ENCODE data around the gene SLC6A3.
"Not testable (repeated sequence)": the region's sequence is repeated elsewhere in the genome, so short reads cannot be mapped to it uniquely, and the experiment has no call there.

The SLC6A3 gene

DNA sequence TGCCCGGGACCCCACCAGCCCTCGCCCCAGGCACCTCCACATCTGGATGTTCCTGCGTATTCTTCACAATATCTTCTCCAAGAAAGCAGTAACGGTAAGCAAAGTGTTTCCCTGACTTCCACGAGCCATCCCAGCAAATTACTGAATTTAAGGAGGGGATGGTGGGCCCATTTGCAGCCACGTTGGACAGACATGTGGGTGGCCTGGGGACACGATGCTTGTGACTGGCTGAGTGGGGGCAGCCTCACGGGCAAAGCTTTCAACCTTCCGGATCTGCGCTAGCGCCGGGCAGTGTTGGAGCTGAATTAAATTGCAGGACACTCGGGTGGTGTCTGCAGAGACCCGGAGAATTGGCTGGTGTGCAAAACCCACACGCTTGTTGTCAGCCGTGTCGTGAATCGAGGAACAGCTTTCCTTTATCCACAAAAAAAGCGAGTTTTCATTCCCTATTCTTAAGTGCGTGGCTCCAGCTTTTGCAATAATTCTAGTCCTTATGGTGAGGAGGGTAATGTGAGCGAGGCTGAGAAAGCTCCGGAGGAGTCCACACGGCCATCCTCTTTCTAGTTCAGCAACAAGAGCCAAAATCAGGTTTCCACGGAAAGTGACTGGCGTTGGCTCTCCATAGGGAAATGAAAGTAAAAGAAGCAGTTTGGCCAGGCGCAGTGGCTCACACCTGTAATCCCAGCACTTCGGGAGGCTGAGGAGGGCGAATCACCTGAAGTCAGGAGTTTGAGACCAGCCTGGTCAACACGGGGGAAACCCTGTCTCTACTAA is 82.8 kb downstream of the SLC6A3 start:
- Mint-ChIP-seq H3K27ac (no peak overlapping the region), H3K9me3 (no peaks in the 10 kb centered on the region), H3K4me1 (ENCODE audit: low read depth) (no peaks in the 10 kb centered on the region), H3K36me3 (ENCODE audit: low read depth) (no peaks in the 10 kb centered on the region), H3K27me3 (peaks cover 45% of the 10 kb centered on the region), H3K4me3 (no peak overlapping the region)
- intact Hi-C loops (cut with micrococcal nuclease): no loop called here

DNA sequence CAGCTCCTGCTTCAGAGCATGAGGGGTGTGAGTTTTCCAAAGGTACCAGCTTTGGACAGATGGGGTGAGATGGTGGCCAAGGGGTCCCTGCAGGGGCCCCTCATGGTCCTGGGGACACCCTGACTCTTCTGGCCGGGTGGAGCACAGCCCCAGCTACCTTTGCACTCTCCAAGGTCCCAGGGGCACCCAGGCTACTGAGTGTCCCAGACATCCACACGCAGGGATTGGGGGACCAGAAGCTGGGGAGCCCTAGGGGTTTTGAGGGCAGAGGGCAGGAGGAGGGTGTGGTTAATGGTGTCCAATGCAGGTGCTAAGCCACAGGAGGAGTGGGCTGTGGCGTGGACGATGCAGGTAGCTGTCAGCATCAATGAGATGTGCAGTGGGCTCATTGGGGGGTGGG is 84.4 kb downstream of the SLC6A3 start:
- Mint-ChIP-seq H3K27ac (no peak overlapping the region), H3K4me3 (no peak overlapping the region), H3K27me3 (peaks cover 44% of the 10 kb centered on the region), H3K4me1 (ENCODE audit: low read depth) (no peaks in the 10 kb centered on the region), H3K36me3 (ENCODE audit: low read depth) (no peaks in the 10 kb centered on the region), H3K9me3 (no peaks in the 10 kb centered on the region)
- intact Hi-C loops (cut with micrococcal nuclease): no loop called here

DNA sequence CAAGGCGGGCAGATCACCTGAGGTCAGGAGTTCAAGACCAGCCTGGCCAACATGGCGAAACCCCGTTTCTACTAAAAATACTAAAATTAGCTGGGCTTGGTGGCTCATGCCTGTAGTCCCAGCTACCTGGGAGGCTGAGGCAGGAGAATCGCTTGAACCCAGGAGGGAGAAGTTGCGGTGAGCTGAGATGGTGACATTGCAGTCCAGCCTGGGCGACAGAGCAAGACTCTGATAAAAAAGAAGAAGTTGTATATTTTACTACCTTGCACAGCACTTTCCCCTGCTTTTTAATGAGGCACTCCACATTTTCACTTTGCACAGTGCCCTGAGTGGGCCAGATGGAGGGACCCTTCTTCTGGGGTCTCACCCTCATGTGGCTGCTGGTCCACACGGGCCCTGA is 84.9 kb downstream of the SLC6A3 start:
- intact Hi-C loops (cut with micrococcal nuclease); H3K9me3 Mint-ChIP-seq; H3K4me1 Mint-ChIP-seq (ENCODE audit: low read depth); H3K27ac Mint-ChIP-seq; H3K4me3 Mint-ChIP-seq; H3K36me3 Mint-ChIP-seq (ENCODE audit: low read depth): not testable (repeated sequence)
- peaks cover 42% of the 10 kb centered on the region for H3K27me3 Mint-ChIP-seq

DNA sequence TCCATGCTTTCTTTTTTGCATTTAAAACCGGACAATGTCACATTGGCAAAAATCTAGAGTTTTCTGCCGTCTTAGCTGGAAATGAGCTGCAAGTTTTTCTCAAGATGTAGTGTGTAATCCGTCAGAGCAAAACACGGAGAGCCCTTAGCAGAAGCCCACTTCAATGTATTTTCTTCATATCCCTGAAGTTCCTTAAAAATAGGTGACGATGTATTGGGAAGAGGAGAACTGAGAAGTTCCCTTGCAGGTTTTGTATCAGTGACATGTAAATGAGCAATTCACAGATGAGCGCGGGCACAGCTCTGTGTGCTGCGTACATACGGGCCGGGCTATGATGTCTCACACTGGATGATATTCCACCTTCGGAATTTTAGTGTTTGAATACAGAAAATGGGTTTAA is 85.5 kb downstream of the SLC6A3 start:
- no peaks in the 10 kb centered on the region for H3K9me3 Mint-ChIP-seq
- H3K27me3 Mint-ChIP-seq: peaks cover 43% of the 10 kb centered on the region
- no peaks in the 10 kb centered on the region for H3K4me1 Mint-ChIP-seq (ENCODE audit: low read depth)

DNA sequence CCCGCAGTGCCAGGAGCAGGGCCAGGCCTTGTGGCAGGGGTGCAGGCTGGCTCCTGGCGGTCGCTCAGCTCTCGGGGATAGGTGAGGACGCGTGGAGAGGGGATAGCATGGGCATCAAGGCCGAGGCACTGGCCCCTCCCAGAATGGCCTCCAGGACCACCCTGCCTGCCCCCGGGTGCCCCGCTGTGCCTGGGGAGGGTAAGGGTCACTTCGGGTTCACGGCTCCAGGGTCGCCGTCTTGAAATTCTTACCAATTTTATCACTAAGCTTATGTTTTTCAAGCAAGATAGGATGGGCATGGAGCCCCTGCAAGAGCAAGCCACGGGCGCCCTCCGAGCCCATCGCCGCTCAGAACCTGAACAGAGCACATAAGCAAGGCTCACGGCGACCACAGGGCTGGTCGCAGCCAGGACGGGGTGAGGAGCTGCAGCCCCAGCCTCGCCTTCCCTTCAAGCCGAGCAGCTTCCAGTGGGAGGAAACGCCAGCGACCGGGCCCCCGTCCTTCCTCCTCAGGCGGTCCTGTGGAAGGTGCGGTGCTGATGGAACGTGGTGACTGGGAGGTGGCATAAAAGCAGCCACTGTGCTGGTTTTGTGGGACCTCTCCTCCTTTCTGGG is 86.1 kb downstream of the SLC6A3 start:
- peaks cover 39% of the 10 kb centered on the region for H3K27me3 Mint-ChIP-seq
- H3K9me3 Mint-ChIP-seq: no peaks in the 10 kb centered on the region
- no peak overlapping the region for H3K27ac Mint-ChIP-seq
- H3K36me3 Mint-ChIP-seq (ENCODE audit: low read depth): no peaks in the 10 kb centered on the region
- no peak overlapping the region for H3K4me3 Mint-ChIP-seq
- H3K4me1 Mint-ChIP-seq (ENCODE audit: low read depth): no peaks in the 10 kb centered on the region
- intact Hi-C loops (cut with micrococcal nuclease): no loop called here

More for the DNA sequence above, 85.5 kb downstream of the SLC6A3 start:
- Mint-ChIP-seq H3K36me3 (ENCODE audit: low read depth) (no peaks in the 10 kb centered on the region), H3K4me3 (no peak overlapping the region), H3K27ac (no peak overlapping the region)
- intact Hi-C loops (cut with micrococcal nuclease): no loop called here

DNA sequence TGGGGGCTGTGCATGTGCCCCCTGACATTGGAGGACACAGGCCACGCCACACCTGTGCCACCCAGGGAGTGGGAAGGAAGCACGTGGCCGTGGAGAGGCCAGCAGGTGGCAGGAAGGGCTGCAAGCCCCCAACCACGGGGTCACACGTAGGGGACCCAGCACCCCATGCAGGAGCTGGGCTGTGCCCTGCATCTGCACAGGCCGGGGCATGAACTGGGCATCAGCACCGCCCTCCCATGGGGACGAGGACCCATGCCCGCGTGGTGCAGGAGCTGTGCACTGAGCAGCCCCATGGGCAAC is 86.6 kb downstream of the SLC6A3 start:
- Mint-ChIP-seq H3K27ac (no peak overlapping the region), H3K9me3 (no peaks in the 10 kb centered on the region), H3K4me3 (no peak overlapping the region), H3K4me1 (ENCODE audit: low read depth) (no peaks in the 10 kb centered on the region), H3K27me3 (peaks cover 35% of the 10 kb centered on the region), H3K36me3 (ENCODE audit: low read depth) (no peaks in the 10 kb centered on the region)
- intact Hi-C loops (cut with micrococcal nuclease): no loop called here

DNA sequence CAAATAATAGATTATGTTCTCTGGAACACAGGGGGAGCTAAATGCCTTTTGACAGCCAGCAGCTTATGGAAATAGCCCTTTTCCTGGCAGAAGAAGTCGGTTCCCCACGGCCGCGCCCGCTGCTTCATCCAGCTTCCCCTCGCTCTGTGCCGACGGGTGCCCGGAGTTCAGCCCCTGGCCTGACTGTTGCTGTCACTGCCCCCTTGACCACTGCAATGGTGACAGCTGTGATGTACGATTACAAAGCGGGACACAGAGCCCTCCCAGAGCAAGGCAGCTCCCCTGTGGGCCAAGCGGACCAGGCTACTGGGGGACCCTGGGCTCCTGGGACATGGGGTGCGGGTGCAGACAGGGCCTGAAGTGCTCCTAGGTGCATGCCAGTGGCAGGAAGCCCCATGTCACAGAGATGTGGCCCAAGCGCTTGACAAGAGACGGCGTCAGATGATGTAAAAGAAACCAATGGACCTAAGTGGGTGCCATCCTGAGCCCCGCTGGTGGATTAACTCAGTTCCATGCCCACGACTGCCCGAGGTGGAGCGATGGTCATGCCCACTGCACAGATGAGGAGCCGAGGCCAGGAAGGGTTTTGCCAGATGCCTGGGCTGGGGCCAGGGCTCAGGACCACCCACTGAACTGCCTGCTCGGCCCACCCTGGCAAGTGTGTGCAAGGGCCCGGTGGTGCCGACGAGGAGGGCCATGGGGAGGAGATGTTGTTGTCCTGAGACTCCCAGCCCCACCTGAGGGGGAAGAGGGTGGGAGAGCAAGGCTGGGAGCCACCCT is 87.1 kb downstream of the SLC6A3 start:
- H3K27me3 Mint-ChIP-seq: peaks cover 29% of the 10 kb centered on the region
- H3K4me1 Mint-ChIP-seq (ENCODE audit: low read depth): no peaks in the 10 kb centered on the region
- H3K9me3 Mint-ChIP-seq: no peaks in the 10 kb centered on the region
- H3K36me3 Mint-ChIP-seq (ENCODE audit: low read depth): no peaks in the 10 kb centered on the region
- H3K4me3 Mint-ChIP-seq: no peak overlapping the region
- no peak overlapping the region for H3K27ac Mint-ChIP-seq
- intact Hi-C loops (cut with micrococcal nuclease): no loop called here

DNA sequence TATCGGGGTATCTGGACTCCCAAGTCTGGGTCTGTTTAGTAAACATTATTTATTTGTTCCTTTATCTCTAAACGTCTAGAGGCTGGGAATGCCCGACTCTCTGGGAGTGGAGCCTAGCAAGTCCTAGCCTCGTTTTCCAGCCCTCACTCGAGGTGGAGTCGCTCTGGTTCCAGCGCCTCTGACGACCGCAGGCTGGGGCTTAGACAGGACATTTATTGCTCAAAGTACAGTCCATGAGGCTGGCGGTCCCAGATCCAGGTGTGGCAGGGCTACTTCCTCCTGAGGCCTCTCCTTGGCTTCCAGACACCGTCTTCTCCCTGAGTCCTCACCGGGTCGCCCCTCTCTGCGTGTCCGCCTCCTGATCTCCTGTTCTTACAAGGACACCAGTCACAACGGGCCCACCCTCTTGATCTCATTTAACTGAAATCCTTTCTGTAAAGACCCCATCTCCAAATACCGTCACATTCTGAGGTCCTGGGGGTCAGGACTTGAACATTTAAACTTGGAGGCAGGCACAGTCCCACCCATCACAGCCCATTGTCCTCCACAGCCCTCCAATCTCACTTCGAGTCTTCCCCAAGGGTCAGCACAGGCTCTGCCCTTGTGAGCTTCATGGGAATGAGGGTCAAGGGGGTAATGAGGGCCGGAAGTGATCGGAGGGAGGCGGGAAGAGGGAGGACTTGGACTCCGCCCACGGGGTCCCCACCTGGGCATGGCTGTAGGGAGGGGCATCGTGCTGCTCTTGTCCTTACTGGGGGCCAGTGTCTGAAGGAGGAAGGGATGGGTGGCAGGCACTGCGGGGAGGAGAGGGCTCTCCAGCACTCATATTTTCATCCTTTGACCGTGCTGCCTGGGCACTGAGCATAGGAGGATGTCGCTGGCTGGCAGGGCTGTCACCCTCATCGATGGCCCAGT is 88.1 kb downstream of the SLC6A3 start:
- Mint-ChIP-seq H3K9me3 (no peaks in the 10 kb centered on the region), H3K36me3 (ENCODE audit: low read depth) (no peaks in the 10 kb centered on the region), H3K27me3 (peaks cover 27% of the 10 kb centered on the region), H3K4me1 (ENCODE audit: low read depth) (no peaks in the 10 kb centered on the region), H3K4me3 (no peak overlapping the region), H3K27ac (no peak overlapping the region)
- intact Hi-C loops (cut with micrococcal nuclease): no loop called here

DNA sequence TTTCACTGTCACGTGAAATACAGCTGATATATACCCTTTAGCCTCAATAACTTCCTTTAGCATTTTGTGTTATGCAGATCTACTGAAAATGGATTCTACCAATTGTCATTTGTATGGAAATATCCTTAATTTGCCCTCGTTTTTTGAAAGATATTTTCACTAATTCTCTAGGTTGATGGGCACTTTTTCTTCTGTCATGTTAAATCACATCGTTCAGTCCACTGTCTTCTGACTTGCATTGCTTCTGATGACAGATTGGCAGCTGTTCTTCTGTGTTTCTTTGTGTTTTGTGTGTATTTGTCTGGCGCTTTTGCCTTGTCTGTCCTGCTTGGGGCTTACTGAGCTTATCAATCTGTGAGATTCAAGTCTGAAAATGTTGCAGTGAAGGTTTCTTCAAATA is 90.7 kb downstream of the SLC6A3 start:
- Mint-ChIP-seq H3K27ac (no peak overlapping the region), H3K4me1 (ENCODE audit: low read depth) (no peaks in the 10 kb centered on the region), H3K4me3 (no peak overlapping the region), H3K36me3 (ENCODE audit: low read depth) (no peaks in the 10 kb centered on the region), H3K9me3 (no peaks in the 10 kb centered on the region), H3K27me3 (peaks cover 23% of the 10 kb centered on the region)
- intact Hi-C loops (cut with micrococcal nuclease): no loop called here

DNA sequence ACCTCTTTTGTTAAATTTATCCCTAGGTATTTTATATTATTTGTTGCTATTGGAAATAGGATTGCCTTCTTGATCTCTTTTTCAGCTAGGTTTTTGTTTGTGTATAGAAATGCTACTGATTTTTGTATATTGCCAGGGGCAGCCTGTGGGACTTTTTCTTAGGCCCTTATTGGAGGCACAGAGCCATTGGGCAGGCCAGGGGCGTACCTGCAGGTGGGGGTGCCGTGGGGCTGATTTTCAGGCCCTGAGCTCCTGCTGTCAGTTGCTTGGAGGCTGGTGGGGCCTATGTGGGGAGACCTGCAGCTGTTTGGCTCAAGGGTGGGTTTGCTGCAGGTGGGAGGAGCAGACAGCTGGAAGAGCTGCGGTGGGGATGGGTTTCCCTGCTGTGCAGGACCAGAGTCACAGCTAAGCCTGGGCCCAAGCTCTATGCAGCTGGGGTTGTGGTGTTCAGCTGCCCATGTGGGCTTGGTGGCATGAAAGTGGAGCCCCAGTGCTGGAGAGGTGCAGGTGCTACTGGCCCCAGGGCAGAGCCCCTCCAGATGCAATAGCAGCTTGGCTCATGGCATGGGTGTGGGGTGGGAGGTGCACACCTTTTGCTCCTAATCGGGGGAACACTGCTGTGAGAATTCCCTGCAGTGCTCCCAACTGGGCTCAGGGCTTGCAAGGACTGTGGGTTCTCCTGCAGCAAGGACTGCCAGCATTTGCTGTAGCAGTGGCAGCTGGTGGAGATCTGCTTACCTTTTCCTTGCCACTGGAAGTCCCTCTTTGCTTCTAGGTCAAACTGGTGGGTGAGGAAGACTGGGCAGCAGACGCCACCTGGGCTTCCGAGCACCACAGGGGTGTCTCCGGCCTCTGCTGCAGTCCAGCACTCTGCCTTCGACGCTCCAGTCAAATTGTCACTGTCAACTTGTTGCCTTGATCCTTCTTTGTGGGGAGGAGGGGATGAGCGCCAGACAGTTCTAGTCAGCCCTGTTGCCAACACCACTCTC is 92.7 kb downstream of the SLC6A3 start:
- peaks cover 17% of the 10 kb centered on the region for H3K27me3 Mint-ChIP-seq
- H3K4me3 Mint-ChIP-seq: no peak overlapping the region
- no peaks in the 10 kb centered on the region for H3K36me3 Mint-ChIP-seq (ENCODE audit: low read depth)
- no peaks in the 10 kb centered on the region for H3K9me3 Mint-ChIP-seq
- no peaks in the 10 kb centered on the region for H3K4me1 Mint-ChIP-seq (ENCODE audit: low read depth)
- intact Hi-C loops (cut with micrococcal nuclease): no loop called here
- no peak overlapping the region for H3K27ac Mint-ChIP-seq

DNA sequence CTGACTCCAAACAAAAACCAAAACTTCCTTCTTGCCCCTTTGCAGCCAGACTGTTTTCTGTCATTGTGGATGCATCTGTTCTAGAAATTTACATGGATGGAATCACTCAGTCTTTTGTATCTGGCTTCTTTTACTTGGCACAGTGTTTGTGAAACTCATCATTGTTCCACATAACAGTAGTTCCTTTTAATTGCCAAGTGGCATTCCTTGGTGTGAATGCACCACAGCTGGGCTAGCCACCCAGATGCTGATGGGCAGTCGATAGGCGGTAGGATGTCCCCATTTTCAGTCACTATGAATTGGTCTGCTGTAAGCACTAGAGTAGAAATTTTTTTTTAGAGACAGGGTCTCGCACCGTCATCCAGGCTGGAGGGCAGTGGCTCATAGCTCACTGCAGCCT is 94.1 kb downstream of the SLC6A3 start:
- H3K36me3 Mint-ChIP-seq (ENCODE audit: low read depth): no peaks in the 10 kb centered on the region
- peaks cover 3% of the 10 kb centered on the region for H3K4me1 Mint-ChIP-seq (ENCODE audit: low read depth)
- no peak overlapping the region for H3K27ac Mint-ChIP-seq

DNA sequence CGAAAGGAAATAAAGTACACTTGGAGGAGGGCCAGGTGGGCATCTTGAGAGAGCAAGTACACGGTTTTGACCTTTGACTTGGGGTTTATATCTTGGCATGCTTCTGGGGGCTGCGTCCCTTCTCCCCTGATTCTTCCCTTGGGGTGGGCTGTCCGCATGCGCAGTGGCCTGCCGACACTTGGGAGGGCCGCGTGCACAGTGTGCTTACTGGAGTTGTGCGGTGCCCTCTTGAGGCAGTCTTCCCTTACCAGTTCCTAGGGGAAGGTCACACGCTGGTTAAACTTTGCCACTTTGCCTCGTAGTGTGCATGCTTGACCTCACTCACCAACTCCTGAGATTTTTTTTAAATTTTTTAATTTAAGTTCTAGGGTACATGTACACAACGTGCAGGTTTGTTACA is 96.0 kb downstream of the SLC6A3 start:
- intact Hi-C loops (cut with micrococcal nuclease): no loop called here
- Mint-ChIP-seq H3K9me3 (no peaks in the 10 kb centered on the region), H3K4me1 (ENCODE audit: low read depth) (peaks cover 12% of the 10 kb centered on the region), H3K27me3 (peaks cover 8% of the 10 kb centered on the region), H3K36me3 (ENCODE audit: low read depth) (peaks cover 3% of the 10 kb centered on the region), H3K4me3 (no peak overlapping the region), H3K27ac (no peak overlapping the region)

More for the DNA sequence above, 94.1 kb downstream of the SLC6A3 start:
- no peaks in the 10 kb centered on the region for H3K9me3 Mint-ChIP-seq
- intact Hi-C loops (cut with micrococcal nuclease): no loop called here
- peaks cover 11% of the 10 kb centered on the region for H3K27me3 Mint-ChIP-seq
- no peak overlapping the region for H3K4me3 Mint-ChIP-seq

DNA sequence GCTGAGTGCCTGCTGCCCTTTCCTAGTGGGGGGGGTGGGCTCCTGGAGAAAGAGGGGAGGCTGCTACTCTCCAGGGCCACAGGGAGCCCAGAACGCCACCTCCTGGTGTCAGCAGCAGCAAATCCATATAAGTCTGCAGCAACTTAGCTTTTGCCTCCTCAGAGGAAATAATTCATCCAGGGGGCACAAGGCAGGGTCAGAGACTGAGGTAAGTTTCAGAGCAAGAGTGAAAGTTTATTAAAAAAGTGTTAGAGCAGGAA is 96.3 kb downstream of the SLC6A3 start:
- intact Hi-C loops (cut with micrococcal nuclease): no loop called here
- Mint-ChIP-seq H3K36me3 (ENCODE audit: low read depth) (peaks cover 6% of the 10 kb centered on the region), H3K9me3 (no peaks in the 10 kb centered on the region), H3K4me1 (ENCODE audit: low read depth) (peaks cover 15% of the 10 kb centered on the region), H3K27ac (no peak overlapping the region), H3K4me3 (no peak overlapping the region), H3K27me3 (peaks cover 8% of the 10 kb centered on the region)
